ENCODE results near the gene COL6A2.

The COL6A2 gene

DNA sequence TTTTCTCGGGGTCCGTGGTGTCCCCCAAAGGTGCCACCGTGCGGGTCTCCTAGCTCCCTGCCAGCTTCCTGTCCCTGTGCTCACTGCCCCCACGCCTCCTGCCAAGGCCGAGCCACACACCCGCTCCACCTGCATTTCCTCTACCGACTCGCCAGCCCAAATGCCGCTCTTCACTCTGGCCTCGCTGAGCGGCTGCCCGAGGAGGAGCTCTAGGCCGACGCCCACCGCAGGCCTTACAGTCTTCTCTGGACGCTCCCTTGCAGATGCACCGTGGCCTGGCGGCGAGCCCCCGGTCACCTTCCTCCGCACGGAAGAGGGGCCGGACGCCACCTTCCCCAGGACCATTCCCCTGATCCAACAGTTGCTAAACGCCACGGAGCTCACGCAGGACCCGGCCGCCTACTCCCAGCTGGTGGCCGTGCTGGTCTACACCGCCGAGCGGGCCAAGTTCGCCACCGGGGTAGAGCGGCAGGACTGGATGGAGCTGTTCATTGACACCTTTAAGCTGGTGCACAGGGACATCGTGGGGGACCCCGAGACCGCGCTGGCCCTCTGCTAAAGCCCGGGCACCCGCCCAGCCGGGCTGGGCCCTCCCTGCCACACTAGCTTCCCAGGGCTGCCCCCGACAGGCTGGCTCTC, 31.1 kb downstream of the COL6A2 start:
- DNase-seq (ENCODE audit: low read depth): no peak
- no peak overlapping the region for H3K4me3 ChIP-seq (ENCODE audit: low read depth, low read length)
- TF ChIP-seq, protein P1, sequence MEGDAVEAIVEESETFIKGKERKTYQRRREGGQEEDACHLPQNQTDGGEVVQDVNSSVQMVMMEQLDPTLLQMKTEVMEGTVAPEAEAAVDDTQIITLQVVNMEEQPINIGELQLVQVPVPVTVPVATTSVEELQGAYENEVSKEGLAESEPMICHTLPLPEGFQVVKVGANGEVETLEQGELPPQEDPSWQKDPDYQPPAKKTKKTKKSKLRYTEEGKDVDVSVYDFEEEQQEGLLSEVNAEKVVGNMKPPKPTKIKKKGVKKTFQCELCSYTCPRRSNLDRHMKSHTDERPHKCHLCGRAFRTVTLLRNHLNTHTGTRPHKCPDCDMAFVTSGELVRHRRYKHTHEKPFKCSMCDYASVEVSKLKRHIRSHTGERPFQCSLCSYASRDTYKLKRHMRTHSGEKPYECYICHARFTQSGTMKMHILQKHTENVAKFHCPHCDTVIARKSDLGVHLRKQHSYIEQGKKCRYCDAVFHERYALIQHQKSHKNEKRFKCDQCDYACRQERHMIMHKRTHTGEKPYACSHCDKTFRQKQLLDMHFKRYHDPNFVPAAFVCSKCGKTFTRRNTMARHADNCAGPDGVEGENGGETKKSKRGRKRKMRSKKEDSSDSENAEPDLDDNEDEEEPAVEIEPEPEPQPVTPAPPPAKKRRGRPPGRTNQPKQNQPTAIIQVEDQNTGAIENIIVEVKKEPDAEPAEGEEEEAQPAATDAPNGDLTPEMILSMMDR (IDR thresholded peaks at IDR 0.05; ENCODE audit: insufficient read depth, low read depth, low read length, missing control alignments): no peak

DNA sequence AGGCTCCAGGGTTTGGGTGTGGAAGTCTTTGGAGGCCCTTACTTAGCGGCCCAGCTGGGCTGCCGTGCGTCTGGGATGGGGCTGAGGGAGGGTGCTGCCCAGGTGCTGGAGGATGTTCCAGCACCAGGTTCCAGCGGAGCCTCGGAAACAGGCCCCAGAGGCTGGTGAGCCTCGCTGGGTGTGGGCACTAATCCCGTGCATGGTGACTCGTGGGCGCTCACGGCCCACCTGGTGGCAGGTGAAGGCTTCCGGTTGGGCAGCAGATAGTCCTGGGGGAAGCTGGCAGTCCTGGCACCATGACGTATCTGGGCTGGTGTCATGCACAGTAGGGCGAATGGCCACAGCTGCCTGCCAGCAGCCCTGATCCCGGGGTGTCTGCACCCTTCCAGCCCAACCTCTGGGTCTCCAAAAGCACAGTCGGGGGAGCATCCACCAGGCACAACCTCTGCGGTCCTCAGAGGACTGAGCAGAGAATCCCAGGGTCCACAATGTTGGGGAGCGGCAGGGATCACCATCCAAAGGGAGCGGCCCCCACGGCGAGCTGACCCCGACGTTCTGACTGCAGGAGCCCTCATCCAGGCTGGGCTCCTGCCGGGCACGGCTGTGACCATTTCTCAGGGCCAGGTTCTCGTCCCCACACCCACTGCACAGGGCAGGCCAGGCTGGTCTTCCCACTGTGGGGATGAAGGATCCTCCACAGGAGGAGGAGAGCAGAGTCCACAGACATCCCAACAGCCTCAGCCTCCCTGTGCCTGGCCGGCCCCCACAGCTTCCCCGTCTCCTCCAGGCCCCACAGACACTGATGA, 32.1 kb downstream of the COL6A2 start:
- H3K4me3 ChIP-seq (ENCODE audit: low read depth, low read length): no peak overlapping the region
- DNase-seq (ENCODE audit: low read depth): no peak
- TF ChIP-seq, protein P1 (IDR thresholded peaks at IDR 0.05; ENCODE audit: insufficient read depth, low read depth, low read length, missing control alignments): no peak

DNA sequence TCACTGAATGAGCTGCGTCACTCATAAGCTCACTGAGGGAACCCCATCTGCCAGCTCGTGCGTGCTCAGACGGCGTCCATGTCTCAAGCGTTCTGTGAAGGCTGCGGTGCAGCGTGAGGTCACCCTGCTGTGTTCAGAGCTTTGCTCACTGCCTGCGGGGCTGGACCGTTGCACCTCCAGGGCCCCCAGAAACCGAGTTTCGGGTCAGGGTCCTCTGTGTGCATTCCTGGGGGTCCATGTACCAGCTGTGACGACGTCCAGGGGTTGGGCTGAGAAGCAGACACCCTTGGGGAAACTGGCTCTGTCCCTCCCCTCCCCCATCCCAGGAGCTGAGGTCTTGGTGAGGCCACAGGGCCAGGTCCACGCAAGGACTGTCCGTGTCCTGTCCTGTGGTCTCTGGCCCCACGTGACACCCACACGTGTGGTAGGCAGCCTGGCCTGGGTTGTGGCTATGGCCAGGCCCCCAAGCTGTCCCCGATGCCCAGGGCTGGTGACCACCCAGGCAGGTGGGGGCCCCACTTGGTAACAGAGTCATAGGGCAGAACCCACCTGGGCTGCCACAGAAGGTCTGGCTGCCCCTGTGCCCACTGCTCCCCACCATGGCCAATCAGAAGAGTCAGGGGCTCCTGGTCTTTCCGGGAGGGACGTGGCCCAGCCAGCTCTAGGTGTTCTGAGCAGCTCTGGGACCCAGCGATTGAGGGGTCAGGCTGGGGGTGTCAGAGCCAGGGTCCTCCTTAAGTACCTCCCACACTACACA, 33.1 kb downstream of the COL6A2 start:
- TF ChIP-seq, protein P1 (IDR thresholded peaks at IDR 0.05; ENCODE audit: insufficient read depth, low read depth, low read length, missing control alignments): no peak
- DNase-seq (ENCODE audit: low read depth): no peak
- H3K4me3 ChIP-seq (ENCODE audit: low read depth, low read length): no peak overlapping the region

DNA sequence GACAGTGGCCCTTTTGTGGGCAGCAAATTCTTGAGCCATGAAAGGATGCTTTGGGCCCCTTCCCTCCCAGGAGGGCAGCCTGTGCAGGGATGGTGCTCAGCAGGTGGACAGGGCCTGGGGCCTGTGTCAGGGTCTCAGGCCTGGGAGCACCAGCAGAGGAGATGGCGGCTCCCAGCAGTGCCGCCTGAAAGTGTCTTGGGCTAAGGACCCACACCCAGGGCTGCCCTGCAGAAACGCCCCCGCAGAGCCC, 33.6 kb downstream of the COL6A2 start:
- DNase-seq (ENCODE audit: low read depth): no peak
- TF ChIP-seq, protein P1 (IDR thresholded peaks at IDR 0.05; ENCODE audit: insufficient read depth, low read depth, low read length, missing control alignments): no peak
- no peak overlapping the region for H3K4me3 ChIP-seq (ENCODE audit: low read depth, low read length)

DNA sequence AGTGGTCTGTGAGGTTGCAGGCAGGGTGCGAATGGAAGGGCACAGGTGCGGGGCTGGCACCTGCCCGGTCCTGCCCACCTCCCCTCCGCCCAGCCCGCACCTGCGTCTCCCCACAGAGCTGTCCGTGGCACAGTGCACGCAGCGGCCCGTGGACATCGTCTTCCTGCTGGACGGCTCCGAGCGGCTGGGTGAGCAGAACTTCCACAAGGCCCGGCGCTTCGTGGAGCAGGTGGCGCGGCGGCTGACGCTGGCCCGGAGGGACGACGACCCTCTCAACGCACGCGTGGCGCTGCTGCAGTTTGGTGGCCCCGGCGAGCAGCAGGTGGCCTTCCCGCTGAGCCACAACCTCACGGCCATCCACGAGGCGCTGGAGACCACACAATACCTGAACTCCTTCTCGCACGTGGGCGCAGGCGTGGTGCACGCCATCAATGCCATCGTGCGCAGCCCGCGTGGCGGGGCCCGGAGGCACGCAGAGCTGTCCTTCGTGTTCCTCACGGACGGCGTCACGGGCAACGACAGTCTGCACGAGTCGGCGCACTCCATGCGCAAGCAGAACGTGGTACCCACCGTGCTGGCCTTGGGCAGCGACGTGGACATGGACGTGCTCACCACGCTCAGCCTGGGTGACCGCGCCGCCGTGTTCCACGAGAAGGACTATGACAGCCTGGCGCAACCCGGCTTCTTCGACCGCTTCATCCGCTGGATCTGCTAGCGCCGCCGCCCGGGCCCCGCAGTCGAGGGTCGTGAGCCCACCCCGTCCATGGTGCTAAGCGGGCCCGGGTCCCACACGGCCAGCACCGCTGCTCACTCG, 34.1 kb downstream of the COL6A2 start:
- DNase-seq (ENCODE audit: low read depth): no peak
- TF ChIP-seq, protein P1 (IDR thresholded peaks at IDR 0.05; ENCODE audit: insufficient read depth, low read depth, low read length, missing control alignments): no peak
- no peak overlapping the region for H3K4me3 ChIP-seq (ENCODE audit: low read depth, low read length)

- DNase-seq (ENCODE audit: low read depth): no peak
- TF ChIP-seq, protein P1 (IDR thresholded peaks at IDR 0.05; ENCODE audit: insufficient read depth, low read depth, low read length, missing control alignments): no peak
- H3K4me3 ChIP-seq (ENCODE audit: low read depth, low read length): no peak overlapping the region
Measured at GRCh38 chr21:46135782-46136395, 38.0 kb downstream of the COL6A2 start.

Measured in GM12865 (cell line).